ENCODE measurements around the gene IL1B. TPM values are rescaled to one million over a fixed set of nuclear protein-coding genes. Genes with fewer than 3 reads are reported as not detected.

IL1B gene
- total and polyA plus RNA-seq, 7 experiments from 2014 or later, result 0.17 to 615 (median 1.1) TPM; not detected in 2

- DNase-seq (no peak), ATAC-seq (no peak)
- CTCF ChIA-PET, result interaction anchor here (1.1 kb wide), 1 partner anchor 131 kb away, joined by 3 read pairs; no protein-coding TSS in a partner anchor
- peaks cover 0 to 34% (median 10%) of the 10 kb centered on the region in 7 donors for H3K4me1 Mint-ChIP-seq
- no peaks in the 10 kb centered on the region for H3K27me3 ChIP-seq (ENCODE audit: control insufficient read depth in 2 of 2, insufficient read depth in 2 of 2, low read length in 2 of 2)
- peak overlapping the region in 1 of 9 donors; percentile 67 for H3K27ac Mint-ChIP-seq
- H3K9me3 ChIP-seq (ENCODE audit: control insufficient read depth in 2 of 3, low read length in 3 of 3), result no peaks in the 10 kb centered on the region
- H3K9me3 Mint-ChIP-seq, result no peaks in the 10 kb centered on the region
- no peak overlapping the region for H3K27ac ChIP-seq (ENCODE audit: low read depth, low read length)
- H3K36me3 ChIP-seq (ENCODE audit: control insufficient read depth in 2 of 3, insufficient read depth in 3 of 3, low read length in 3 of 3), result no peaks in the 10 kb centered on the region
- no peaks in the 10 kb centered on the region for H3K4me1 ChIP-seq (ENCODE audit: control insufficient read depth in 2 of 2, insufficient read depth in 2 of 2, low read length in 2 of 2)
- H3K27me3 Mint-ChIP-seq, result no peaks in the 10 kb centered on the region
- no peaks in the 10 kb centered on the region for H3K36me3 Mint-ChIP-seq
- POLR2A ChIA-PET, result no interaction called here
- H3K4me3 Mint-ChIP-seq, result no peak overlapping the region
- intact Hi-C loops (cut with micrococcal nuclease), result loop anchor here (10.0 kb wide), 2 partner anchors 56 to 276 kb away; no protein-coding TSS in a partner anchor
- no peak overlapping the region for H3K4me3 ChIP-seq (ENCODE audit: low read length)
Observed at GRCh38 chr2:112880696-112881095, 44.1 kb upstream of the IL1B start.

- Histone ChIP-seq H3K27me3 (ENCODE audit: control insufficient read depth in 2 of 2, insufficient read depth in 2 of 2, low read length in 2 of 2) (no peaks in the 10 kb centered on the region), H3K4me1 (ENCODE audit: control insufficient read depth in 2 of 2, insufficient read depth in 2 of 2, low read length in 2 of 2) (no peaks in the 10 kb centered on the region), H3K36me3 (ENCODE audit: control insufficient read depth in 2 of 3, insufficient read depth in 3 of 3, low read length in 3 of 3) (no peaks in the 10 kb centered on the region), H3K9me3 (ENCODE audit: control insufficient read depth in 2 of 3, low read length in 3 of 3) (no peaks in the 10 kb centered on the region), H3K4me3 (ENCODE audit: low read length) (no peak overlapping the region), H3K27ac (ENCODE audit: low read depth, low read length) (no peak overlapping the region)
- Mint-ChIP-seq H3K36me3 (no peaks in the 10 kb centered on the region), H3K4me3 (peak overlapping the region in 1 of 10 donors; percentile 2), H3K27me3 (peaks cover 0 to 3% (median 0%) of the 10 kb centered on the region in 5 donors), H3K4me1 (peaks cover 0 to 29% (median 8%) of the 10 kb centered on the region in 7 donors), H3K27ac (peak overlapping the region in 1 of 9 donors; percentile 56), H3K9me3 (no peaks in the 10 kb centered on the region)
- intact Hi-C loops (cut with micrococcal nuclease), result loop anchor here (10.0 kb wide), 2 partner anchors 55 to 275 kb away; no protein-coding TSS in a partner anchor
- POLR2A ChIA-PET, result no interaction called here
- CTCF ChIA-PET, result interaction anchor here (1.1 kb wide), 1 partner anchor 131 kb away, joined by 3 read pairs; no protein-coding TSS in a partner anchor
- ATAC-seq, result peak; percentile 44
- no peak for DNase-seq
Observed at GRCh38 chr2:112880091-112880531, 43.5 kb upstream of the IL1B start.

- no peak for DNase-seq
- H3K27ac ChIP-seq (ENCODE audit: low read depth, low read length), result no peak overlapping the region
- no peaks in the 10 kb centered on the region for H3K27me3 ChIP-seq (ENCODE audit: control insufficient read depth in 2 of 2, insufficient read depth in 2 of 2, low read length in 2 of 2)
- no peaks in the 10 kb centered on the region for H3K4me1 ChIP-seq (ENCODE audit: control insufficient read depth in 2 of 2, insufficient read depth in 2 of 2, low read length in 2 of 2)
- no peaks in the 10 kb centered on the region for H3K9me3 ChIP-seq (ENCODE audit: control insufficient read depth in 2 of 3, low read length in 3 of 3)
- no peak overlapping the region for H3K27ac Mint-ChIP-seq
- H3K4me3 Mint-ChIP-seq, result no peak overlapping the region
- no peak overlapping the region for H3K4me3 ChIP-seq (ENCODE audit: low read length)
- H3K4me1 Mint-ChIP-seq, result peaks cover 0 to 23% (median 3%) of the 10 kb centered on the region in 7 donors
- H3K36me3 ChIP-seq (ENCODE audit: control insufficient read depth in 2 of 3, insufficient read depth in 3 of 3, low read length in 3 of 3), result no peaks in the 10 kb centered on the region
- ATAC-seq, result no peak
- POLR2A ChIA-PET, result no interaction called here
- CTCF ChIA-PET, result interaction anchor here (1.1 kb wide), 1 partner anchor 130 kb away, joined by 3 read pairs; no protein-coding TSS in a partner anchor
- intact Hi-C loops (cut with micrococcal nuclease), result loop anchor here (10.0 kb wide), 2 partner anchors 55 to 275 kb away; no protein-coding TSS in a partner anchor
- H3K9me3 Mint-ChIP-seq, result no peaks in the 10 kb centered on the region
- H3K36me3 Mint-ChIP-seq, result no peaks in the 10 kb centered on the region
- peaks cover 0 to 4% (median 0%) of the 10 kb centered on the region in 5 donors for H3K27me3 Mint-ChIP-seq
Observed at GRCh38 chr2:112879491-112880041, 43.0 kb upstream of the IL1B start.

- intact Hi-C loops (cut with micrococcal nuclease), result no loop called here
- H3K4me3 ChIP-seq (ENCODE audit: low read length), result no peak overlapping the region
- no peaks in the 10 kb centered on the region for H3K36me3 Mint-ChIP-seq
- H3K27me3 ChIP-seq (ENCODE audit: control insufficient read depth in 2 of 2, insufficient read depth in 2 of 2, low read length in 2 of 2), result no peaks in the 10 kb centered on the region
- CTCF ChIA-PET, result no interaction called here
- POLR2A ChIA-PET, result no interaction called here
- peaks cover 0 to 14% (median 9%) of the 10 kb centered on the region in 5 donors for H3K27me3 Mint-ChIP-seq
- peaks cover 0 to 21% (median 0%) of the 10 kb centered on the region in 7 donors for H3K4me1 Mint-ChIP-seq
- H3K4me1 ChIP-seq (ENCODE audit: control insufficient read depth in 2 of 2, insufficient read depth in 2 of 2, low read length in 2 of 2), result no peaks in the 10 kb centered on the region
- no peak overlapping the region for H3K27ac Mint-ChIP-seq
- no peaks in the 10 kb centered on the region for H3K9me3 ChIP-seq (ENCODE audit: control insufficient read depth in 2 of 3, low read length in 3 of 3)
- ATAC-seq, result no peak
- H3K27ac ChIP-seq (ENCODE audit: low read depth, low read length), result no peak overlapping the region
- peaks cover 0 to 5% (median 0%) of the 10 kb centered on the region in 11 donors for H3K9me3 Mint-ChIP-seq
- DNase-seq, result no peak
- no peaks in the 10 kb centered on the region for H3K36me3 ChIP-seq (ENCODE audit: control insufficient read depth in 2 of 3, insufficient read depth in 3 of 3, low read length in 3 of 3)
- no peak overlapping the region for H3K4me3 Mint-ChIP-seq
Observed at GRCh38 chr2:112877423-112877822, 40.8 kb upstream of the IL1B start.

- intact Hi-C loops (cut with micrococcal nuclease), result no loop called here
- no peak overlapping the region for H3K4me3 ChIP-seq (ENCODE audit: low read length)
- H3K27me3 Mint-ChIP-seq, result peaks cover 3 to 19% (median 12%) of the 10 kb centered on the region in 5 donors
- no peaks in the 10 kb centered on the region for H3K27me3 ChIP-seq (ENCODE audit: control insufficient read depth in 2 of 2, insufficient read depth in 2 of 2, low read length in 2 of 2)
- DNase-seq, result no peak
- H3K9me3 Mint-ChIP-seq, result peaks cover 0 to 7% (median 0%) of the 10 kb centered on the region in 11 donors
- ATAC-seq, result no peak
- no peaks in the 10 kb centered on the region for H3K36me3 Mint-ChIP-seq
- CTCF ChIA-PET, result interaction anchor here (0.6 kb wide), 1 partner anchor 11 kb away, joined by 3 read pairs; no protein-coding TSS in a partner anchor
- H3K9me3 ChIP-seq (ENCODE audit: control insufficient read depth in 2 of 3, low read length in 3 of 3), result no peaks in the 10 kb centered on the region
- no peak overlapping the region for H3K4me3 Mint-ChIP-seq
- H3K27ac Mint-ChIP-seq, result no peak overlapping the region
- H3K36me3 ChIP-seq (ENCODE audit: control insufficient read depth in 2 of 3, insufficient read depth in 3 of 3, low read length in 3 of 3), result no peaks in the 10 kb centered on the region
- no peaks in the 10 kb centered on the region for H3K4me1 ChIP-seq (ENCODE audit: control insufficient read depth in 2 of 2, insufficient read depth in 2 of 2, low read length in 2 of 2)
- peaks cover 0 to 21% (median 0%) of the 10 kb centered on the region in 7 donors for H3K4me1 Mint-ChIP-seq
- H3K27ac ChIP-seq (ENCODE audit: low read depth, low read length), result no peak overlapping the region
- POLR2A ChIA-PET, result no interaction called here
Observed at GRCh38 chr2:112876971-112877361, 40.4 kb upstream of the IL1B start.

GRCh38 chr2:112876257-112876970 is 39.8 kb upstream of the IL1B start:
- no peaks in the 10 kb centered on the region for H3K36me3 Mint-ChIP-seq
- H3K27ac Mint-ChIP-seq, result peak overlapping the region in 1 of 9 donors; percentile 28
- POLR2A ChIA-PET, result no interaction called here
- no peak overlapping the region for H3K27ac ChIP-seq (ENCODE audit: low read depth, low read length)
- no peaks in the 10 kb centered on the region for H3K27me3 ChIP-seq (ENCODE audit: control insufficient read depth in 2 of 2, insufficient read depth in 2 of 2, low read length in 2 of 2)
- H3K4me1 ChIP-seq (ENCODE audit: control insufficient read depth in 2 of 2, insufficient read depth in 2 of 2, low read length in 2 of 2), result no peaks in the 10 kb centered on the region
- H3K4me1 Mint-ChIP-seq, result peaks cover 0 to 18% (median 0%) of the 10 kb centered on the region in 7 donors
- ATAC-seq (no peak), DNase-seq (no peak)
- H3K4me3 Mint-ChIP-seq, result no peak overlapping the region
- peaks cover 8 to 24% (median 17%) of the 10 kb centered on the region in 5 donors for H3K27me3 Mint-ChIP-seq
- intact Hi-C loops (cut with micrococcal nuclease), result no loop called here
- H3K9me3 Mint-ChIP-seq, result peaks cover 0 to 9% (median 0%) of the 10 kb centered on the region in 11 donors
- no peaks in the 10 kb centered on the region for H3K9me3 ChIP-seq (ENCODE audit: control insufficient read depth in 2 of 3, low read length in 3 of 3)
- no peak overlapping the region for H3K4me3 ChIP-seq (ENCODE audit: low read length)
- CTCF ChIA-PET, result interaction anchor here (0.6 kb wide), 2 partner anchors 12 to 856 kb away, joined by 3 to 4 read pairs; no protein-coding TSS in a partner anchor
- H3K36me3 ChIP-seq (ENCODE audit: control insufficient read depth in 2 of 3, insufficient read depth in 3 of 3, low read length in 3 of 3), result no peaks in the 10 kb centered on the region
